GM12891 (cell line): Measurements from ENCODE around the gene NDST1.

ENCODE experiments used
- POLR2A ChIP-seq: IDR thresholded peaks from 2 replicates; pipeline ENCODE4 v1.6.1; 2011; ENCODE audit warnings: low read depth, low read length, control low read depth
- POLR2AphosphoS5 ChIP-seq: IDR thresholded peaks from 2 replicates; pipeline ENCODE4 v1.6.1; 2011; ENCODE audit warnings: low read depth, low read length, control low read depth
- POU2F2 ChIP-seq: IDR thresholded peaks from 2 replicates; pipeline ENCODE4 v1.6.1; 2011; ENCODE audit warnings: low read depth, mild to moderate bottlenecking, control low read depth, low read length, moderate library complexity
- SPI1 ChIP-seq: IDR thresholded peaks from 2 replicates; pipeline ENCODE4 v1.6.1; 2011; ENCODE audit warnings: low read depth, low read length, control low read depth
- TAF1 ChIP-seq: IDR thresholded peaks from 2 replicates; pipeline ENCODE4 v1.6.1; 2011; ENCODE audit warnings: low read depth, low read length, control low read depth

GRCh38 chr5:150498971-150499370, 9.0 kb upstream of the NDST1 start:
- no peak for TF ChIP-seq POU2F2
- TF ChIP-seq TAF1: no peak
- TF ChIP-seq SPI1: no peak
- no peak for TF ChIP-seq POLR2A
- no peak for TF ChIP-seq POLR2AphosphoS5
